ENCODE data around the gene HLA-G. TPM values are rescaled to one million over a fixed set of nuclear protein-coding genes. Genes with fewer than 3 reads are reported as not detected.
"Not testable (repeated sequence)": the region's sequence is repeated elsewhere in the genome, so short reads cannot be mapped to it uniquely, and the experiment has no call there.

The HLA-G gene
- total RNA-seq (not detected), polyA plus RNA-seq (ENCODE audit: insufficient read depth in 1 of 8, insufficient read length in 8 of 8, low replicate concordance in 1 of 8) (1 to 10 TPM in 7 of 8 donors, under 1 TPM in 1; 0.41 to 8.1 (median 4.3) TPM)
- long read RNA-seq, donor 1: 0 reads
- long read RNA-seq, donor 2: 0 reads
- long read RNA-seq, donor 3: 0 reads
- long read RNA-seq, donor 4: 0 reads
- long read RNA-seq, donor 5: 0 reads
- long read RNA-seq, donor 6: 0 reads
- long read RNA-seq, donor 7: 0 reads
- long read RNA-seq, donor 8: 0 reads
- long read RNA-seq, donor 9: 0 reads
- long read RNA-seq, donor 10: 0 reads
- long read RNA-seq, donor 11: 0 reads

- Histone ChIP-seq H3K27ac (ENCODE audit: low read length) (no peak within 1 kb of the TSS), H3K36me3 (ENCODE audit: control insufficient read depth, insufficient read depth, low read length) (no peaks in the 10 kb centered on the region), H3K4me3 (ENCODE audit: low read length) (no peak within 1 kb of the TSS), H3K4me1 (ENCODE audit: control insufficient read depth, insufficient read depth, low read length) (peaks cover 3% of the 10 kb centered on the region), H3K27me3 (ENCODE audit: control insufficient read depth, insufficient read depth, low read length) (peaks cover 62% of the 10 kb centered on the region), H3K9me3 (replicated peaks; ENCODE audit: control insufficient read depth, low read depth, low read length) (no peaks in the 10 kb centered on the region)
- WGBS (ENCODE audit: insufficient coverage): under 1% methylated on average over 51 of the region's 75 CpGs
- DNase-seq: no peak
Measured at GRCh38 chr6:29827579-29828470, at the start of gene HLA-G. Gene HLA-G, plus strand, starts transcription at chr6:29827825. Its CDS starts 20 bp downstream, at chr6:29827845.

DNA sequence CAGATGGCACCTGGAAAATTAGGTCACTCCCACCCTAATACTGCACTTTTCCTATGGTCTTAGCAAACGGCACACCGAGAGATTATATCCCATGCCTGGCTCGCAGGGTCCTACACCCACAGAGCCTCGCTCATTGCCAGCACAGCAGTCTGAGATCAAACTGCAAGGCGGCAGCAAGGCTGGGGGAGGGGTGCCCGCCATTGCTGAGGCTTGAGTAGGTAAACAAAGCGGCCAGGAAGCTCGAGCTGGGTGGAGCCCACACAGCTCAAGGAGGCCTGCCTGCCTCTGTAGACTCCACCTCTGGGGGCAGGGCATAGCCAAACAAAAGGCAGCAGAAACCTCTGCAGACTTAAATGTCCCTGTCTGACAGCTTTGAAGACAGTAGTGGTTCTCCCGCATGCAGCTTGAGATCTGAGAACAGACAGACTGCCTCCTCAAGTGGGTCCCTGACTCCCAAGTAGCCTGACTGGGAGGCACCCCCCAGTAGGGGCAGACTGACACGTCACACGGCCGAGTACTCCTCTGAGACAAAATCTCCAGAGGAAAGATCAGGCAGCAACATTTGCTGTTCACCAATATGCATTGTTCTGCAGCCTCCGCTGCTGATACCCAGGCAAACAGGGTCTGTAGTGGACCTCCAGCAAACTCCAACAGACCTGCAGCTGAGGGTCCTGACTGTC, 47.5 kb upstream of the HLA-G start:
- not testable (repeated sequence) for H3K27me3 ChIP-seq (ENCODE audit: control insufficient read depth, insufficient read depth, low read length); H3K27ac ChIP-seq (ENCODE audit: low read length); H3K4me1 ChIP-seq (ENCODE audit: control insufficient read depth, insufficient read depth, low read length); H3K4me3 ChIP-seq (ENCODE audit: low read length); H3K9me3 ChIP-seq (replicated peaks; ENCODE audit: control insufficient read depth, low read depth, low read length); DNase-seq; H3K36me3 ChIP-seq (ENCODE audit: control insufficient read depth, insufficient read depth, low read length)
- WGBS (ENCODE audit: insufficient coverage): 77% methylated on average over 7 of the region's 13 CpGs

- Histone ChIP-seq H3K9me3 (replicated peaks; ENCODE audit: control insufficient read depth, low read depth, low read length) (no peaks in the 10 kb centered on the region), H3K27ac (ENCODE audit: low read length) (no peak overlapping the region), H3K4me1 (ENCODE audit: control insufficient read depth, insufficient read depth, low read length) (peaks cover 5% of the 10 kb centered on the region), H3K27me3 (ENCODE audit: control insufficient read depth, insufficient read depth, low read length) (peaks cover 48% of the 10 kb centered on the region), H3K36me3 (ENCODE audit: control insufficient read depth, insufficient read depth, low read length) (no peaks in the 10 kb centered on the region), H3K4me3 (ENCODE audit: low read length) (no peak overlapping the region)
- no peak for DNase-seq
- WGBS (ENCODE audit: insufficient coverage): no CpG with 5 or more reads among the region's 1 CpG
Measured at GRCh38 chr6:29789176-29789575, 38.4 kb upstream of the HLA-G start.

DNA sequence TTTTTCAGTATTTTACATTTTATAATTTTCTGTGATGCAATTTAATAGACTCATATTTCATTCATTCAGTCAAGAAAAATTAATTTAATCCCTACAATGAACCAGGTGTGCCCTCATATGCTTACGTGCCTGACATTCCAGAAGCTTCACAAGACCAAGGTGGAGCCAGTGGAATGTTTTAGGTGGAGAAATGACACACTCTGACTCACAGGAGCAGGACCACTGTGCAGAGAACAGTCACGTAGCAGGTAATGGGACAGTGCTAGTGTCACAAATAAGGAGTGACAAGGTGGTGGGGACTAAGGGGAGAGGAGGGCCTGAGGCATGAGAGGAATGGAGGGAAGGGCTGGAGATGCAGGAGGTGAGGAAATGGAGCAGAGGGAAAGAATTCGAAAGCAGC, 37.0 kb upstream of the HLA-G start:
- Histone ChIP-seq H3K36me3 (ENCODE audit: control insufficient read depth, insufficient read depth, low read length) (no peaks in the 10 kb centered on the region), H3K9me3 (replicated peaks; ENCODE audit: control insufficient read depth, low read depth, low read length) (no peaks in the 10 kb centered on the region), H3K4me3 (ENCODE audit: low read length) (no peak overlapping the region), H3K27ac (ENCODE audit: low read length) (no peak overlapping the region), H3K4me1 (ENCODE audit: control insufficient read depth, insufficient read depth, low read length) (peaks cover 5% of the 10 kb centered on the region), H3K27me3 (ENCODE audit: control insufficient read depth, insufficient read depth, low read length) (peaks cover 48% of the 10 kb centered on the region)
- no peak for DNase-seq
- WGBS (ENCODE audit: insufficient coverage): 64% methylated on average over 2 of the region's 3 CpGs

DNA sequence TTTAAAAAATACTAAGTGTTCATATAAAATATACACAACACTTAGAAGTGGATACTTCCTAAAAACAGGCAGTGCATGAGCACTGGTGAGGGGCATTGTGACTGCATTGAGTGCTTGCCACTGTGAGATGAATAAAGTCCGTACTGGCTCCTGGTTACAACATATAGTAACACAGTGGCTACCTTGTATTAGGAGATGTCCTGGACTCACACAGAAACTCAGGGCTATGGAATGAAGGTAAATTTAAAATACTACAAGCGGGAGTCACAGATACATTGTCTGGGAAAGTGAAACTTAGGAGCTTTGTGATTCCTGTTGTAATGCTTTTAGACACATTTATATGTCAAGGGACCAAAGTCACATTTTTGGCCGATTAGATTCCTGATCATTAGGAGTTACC, 36.5 kb upstream of the HLA-G start:
- H3K27me3 ChIP-seq (ENCODE audit: control insufficient read depth, insufficient read depth, low read length): peaks cover 48% of the 10 kb centered on the region
- no peak overlapping the region for H3K4me3 ChIP-seq (ENCODE audit: low read length)
- H3K4me1 ChIP-seq (ENCODE audit: control insufficient read depth, insufficient read depth, low read length): peaks cover 5% of the 10 kb centered on the region
- H3K36me3 ChIP-seq (ENCODE audit: control insufficient read depth, insufficient read depth, low read length): no peaks in the 10 kb centered on the region
- WGBS (ENCODE audit: insufficient coverage): 25% methylated on average over 1 of the region's 3 CpGs
- no peak overlapping the region for H3K27ac ChIP-seq (ENCODE audit: low read length)
- no peaks in the 10 kb centered on the region for H3K9me3 ChIP-seq (replicated peaks; ENCODE audit: control insufficient read depth, low read depth, low read length)
- no peak for DNase-seq

- no peaks in the 10 kb centered on the region for H3K9me3 ChIP-seq (replicated peaks; ENCODE audit: control insufficient read depth, low read depth, low read length)
- H3K4me3 ChIP-seq (ENCODE audit: low read length): no peak overlapping the region
- H3K27ac ChIP-seq (ENCODE audit: low read length): no peak overlapping the region
- 44% methylated on average over 8 of the region's 12 CpGs for WGBS (ENCODE audit: insufficient coverage)
- H3K27me3 ChIP-seq (ENCODE audit: control insufficient read depth, insufficient read depth, low read length): peaks cover 48% of the 10 kb centered on the region
- H3K4me1 ChIP-seq (ENCODE audit: control insufficient read depth, insufficient read depth, low read length): peaks cover 5% of the 10 kb centered on the region
- H3K36me3 ChIP-seq (ENCODE audit: control insufficient read depth, insufficient read depth, low read length): no peaks in the 10 kb centered on the region
- DNase-seq: no peak
Measured at GRCh38 chr6:29791786-29792122, 35.9 kb upstream of the HLA-G start.

DNA sequence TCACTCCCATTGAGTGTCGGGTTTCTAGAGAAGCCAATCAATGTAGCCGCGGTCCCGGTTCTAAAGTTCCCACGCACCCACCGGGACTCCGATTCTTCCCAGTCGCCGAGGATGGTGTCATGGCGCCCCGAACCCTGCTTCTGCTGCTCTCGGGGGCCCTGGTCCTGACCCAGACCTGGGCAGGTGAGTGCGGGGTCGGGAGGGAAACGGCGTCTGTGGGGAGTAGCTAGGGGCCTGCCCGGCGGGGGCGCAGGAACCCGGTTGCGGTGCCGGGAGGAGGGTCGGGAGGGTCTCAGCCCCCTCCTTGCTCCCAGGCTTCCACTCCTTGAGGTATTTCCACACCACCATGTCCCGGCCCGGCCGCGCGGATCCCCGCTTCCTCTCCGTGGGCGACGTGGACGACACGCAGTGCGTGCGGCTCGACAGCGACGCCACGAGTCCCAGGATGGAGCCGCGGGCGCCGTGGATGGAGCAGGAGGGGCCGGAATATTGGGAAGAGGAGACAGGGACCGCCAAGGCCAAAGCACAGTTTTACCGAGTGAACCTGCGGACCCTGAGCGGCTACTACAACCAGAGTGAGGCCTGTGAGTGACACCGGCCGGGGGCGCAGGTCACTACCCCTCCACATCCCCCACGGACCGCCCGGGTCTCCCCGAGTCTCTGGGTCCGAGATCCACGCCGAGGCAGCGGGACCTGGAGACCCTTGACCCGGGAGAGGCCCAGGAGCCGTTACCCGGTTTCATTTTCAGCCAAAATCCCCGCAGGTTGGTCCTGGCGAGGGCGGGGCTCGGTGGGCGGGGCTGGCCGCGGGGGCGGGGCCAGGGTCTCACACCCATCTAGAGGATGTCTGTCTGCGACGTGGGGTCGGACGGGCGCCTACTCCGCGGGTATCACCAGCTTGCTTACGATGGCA, 35.2 kb upstream of the HLA-G start:
- Histone ChIP-seq H3K4me1 (ENCODE audit: control insufficient read depth, insufficient read depth, low read length) (peaks cover 5% of the 10 kb centered on the region), H3K9me3 (replicated peaks; ENCODE audit: control insufficient read depth, low read depth, low read length) (no peaks in the 10 kb centered on the region), H3K4me3 (ENCODE audit: low read length) (peak overlapping the region; percentile 29), H3K27me3 (ENCODE audit: control insufficient read depth, insufficient read depth, low read length) (peaks cover 51% of the 10 kb centered on the region), H3K36me3 (ENCODE audit: control insufficient read depth, insufficient read depth, low read length) (no peaks in the 10 kb centered on the region), H3K27ac (ENCODE audit: low read length) (no peak overlapping the region)
- WGBS (ENCODE audit: insufficient coverage): 2% methylated on average over 68 of the region's 79 CpGs
- peak; percentile 29 for DNase-seq

GRCh38 chr6:29793036-29793356, 34.6 kb upstream of the HLA-G start:
- Histone ChIP-seq H3K4me3 (ENCODE audit: low read length) (no peak overlapping the region), H3K27me3 (ENCODE audit: control insufficient read depth, insufficient read depth, low read length) (peaks cover 52% of the 10 kb centered on the region), H3K27ac (ENCODE audit: low read length) (no peak overlapping the region), H3K36me3 (ENCODE audit: control insufficient read depth, insufficient read depth, low read length) (no peaks in the 10 kb centered on the region), H3K9me3 (replicated peaks; ENCODE audit: control insufficient read depth, low read depth, low read length) (no peaks in the 10 kb centered on the region), H3K4me1 (ENCODE audit: control insufficient read depth, insufficient read depth, low read length) (peaks cover 5% of the 10 kb centered on the region)
- no peak for DNase-seq
- WGBS (ENCODE audit: insufficient coverage): 21% methylated on average over 5 of the region's 11 CpGs

GRCh38 chr6:29793796-29794195, 33.8 kb upstream of the HLA-G start:
- DNase-seq: no peak
- Histone ChIP-seq H3K4me3 (ENCODE audit: low read length) (no peak overlapping the region), H3K27ac (ENCODE audit: low read length) (no peak overlapping the region), H3K36me3 (ENCODE audit: control insufficient read depth, insufficient read depth, low read length) (no peaks in the 10 kb centered on the region), H3K4me1 (ENCODE audit: control insufficient read depth, insufficient read depth, low read length) (peaks cover 5% of the 10 kb centered on the region), H3K27me3 (ENCODE audit: control insufficient read depth, insufficient read depth, low read length) (peaks cover 52% of the 10 kb centered on the region), H3K9me3 (replicated peaks; ENCODE audit: control insufficient read depth, low read depth, low read length) (no peaks in the 10 kb centered on the region)
- 59% methylated on average over 3 of the region's 3 CpGs for WGBS (ENCODE audit: insufficient coverage)
